Activated B cell treated with CpG ODN at 0.5 μM for 24 hours (primary cell): ENCODE data around the gene CAPNS2. TPM values are rescaled to one million over a fixed set of nuclear protein-coding genes. Genes with fewer than 3 reads are reported as not detected.

Experiments
- ATAC-seq: fragments of 200-7000 bp; cut with Tn5 transposase; one replicate; pipeline ENCODE4 v1.10.0; 2021; ENCODE audit warnings: low read depth, mild to moderate bottlenecking, moderate library complexity
- CTCF ChIA-PET: fragments of 350-600 bp; sonication (Branson Sonifier 250); formaldehyde crosslinking; loops from one replicate; lab custom pipeline; 2021; ENCODE audit warnings: antibody characterized with exemption; lab: Charles Lee
- POLR2A ChIA-PET: fragments of 350-600 bp; sonication (Branson Sonifier 250); formaldehyde crosslinking; loops from one replicate; lab custom pipeline; 2021; ENCODE audit warnings: antibody characterized with exemption; lab: Charles Lee
- DNase-seq: peaks from one replicate; pipeline ENCODE4 v3.0.0; 2022
- H3K27ac Mint-ChIP-seq: one replicate; pipeline ENCODE4 v1.8.0; 2020; ENCODE audit warnings: mixed read lengths
- H3K27me3 Mint-ChIP-seq: one replicate; pipeline ENCODE4 v1.8.0; 2021; ENCODE audit warnings: mixed read lengths
- H3K36me3 Mint-ChIP-seq: one replicate; pipeline ENCODE4 v1.8.0; 2021; ENCODE audit warnings: low read depth, mixed read lengths
- H3K4me1 Mint-ChIP-seq: one replicate; pipeline ENCODE4 v1.8.0; 2021; ENCODE audit warnings: mixed read lengths
- H3K4me3 Mint-ChIP-seq: one replicate; pipeline ENCODE4 v1.8.0; 2020; ENCODE audit warnings: mild to moderate bottlenecking, mixed read lengths
- H3K9me3 Mint-ChIP-seq: one replicate; pipeline ENCODE4 v1.8.0; 2020; ENCODE audit warnings: mixed read lengths
- CTCF ChIP-seq: fragments of 200-600 bp; IDR thresholded peaks from one replicate; pipeline ENCODE4 v1.8.0; 2022; ENCODE audit warnings: antibody characterized with exemption, mild to moderate bottlenecking
- intact Hi-C: fragments of 100-400 bp; cut with micrococcal nuclease; formaldehyde crosslinking; loops from one replicate; pipeline ENCODE4 v1.15.1; 2024
- total RNA-seq: library from RNA; stranded (reverse); gene quantifications from 2 replicates; pipeline ENCODE4 v1.2.3, GENCODE V29; 2022

Gene CAPNS2
- total RNA-seq, 1 donor from 2014 or later, result not detected

GRCh38 chr16:55563797-55564196 is 2.7 kb upstream of the CAPNS2 start:
- DNase-seq (no peak), ATAC-seq (no peak)
- no peak overlapping the region for H3K27ac Mint-ChIP-seq
- H3K4me3 Mint-ChIP-seq, result no peak overlapping the region
- TF ChIP-seq CTCF, result no peak
- H3K9me3 Mint-ChIP-seq, result no peaks in the 10 kb centered on the region
- H3K4me1 Mint-ChIP-seq, result no peaks in the 10 kb centered on the region
- CTCF ChIA-PET, result no interaction called here
- peaks cover 5% of the 10 kb centered on the region for H3K27me3 Mint-ChIP-seq
- no peaks in the 10 kb centered on the region for H3K36me3 Mint-ChIP-seq
- intact Hi-C loops, result no loop called here
- POLR2A ChIA-PET, result no interaction called here

- ChIA-PET POLR2A (no interaction called here), CTCF (no interaction called here)
- no peak overlapping the region for H3K4me3 Mint-ChIP-seq
- ATAC-seq (no peak), DNase-seq (no peak)
- H3K27ac Mint-ChIP-seq, result no peak overlapping the region
- no peaks in the 10 kb centered on the region for H3K4me1 Mint-ChIP-seq
- H3K9me3 Mint-ChIP-seq, result no peaks in the 10 kb centered on the region
- H3K36me3 Mint-ChIP-seq, result no peaks in the 10 kb centered on the region
- TF ChIP-seq CTCF, result no peak
- H3K27me3 Mint-ChIP-seq, result peaks cover 5% of the 10 kb centered on the region
- intact Hi-C loops, result no loop called here
These were observed 1.4 kb upstream of the CAPNS2 start for GRCh38 chr16:55565086-55565485.

- intact Hi-C loops, result no loop called here
- peaks cover 5% of the 10 kb centered on the region for H3K27me3 Mint-ChIP-seq
- DNase-seq (no peak), ATAC-seq (no peak)
- H3K4me1 Mint-ChIP-seq, result no peaks in the 10 kb centered on the region
- ChIA-PET POLR2A (no interaction called here), CTCF (no interaction called here)
- no peak overlapping the region for H3K4me3 Mint-ChIP-seq
- TF ChIP-seq CTCF, result no peak
- no peaks in the 10 kb centered on the region for H3K36me3 Mint-ChIP-seq
- H3K27ac Mint-ChIP-seq, result no peak overlapping the region
- H3K9me3 Mint-ChIP-seq, result no peaks in the 10 kb centered on the region
These were observed 898 bp downstream of the CAPNS2 start for GRCh38 chr16:55567382-55567781.

GRCh38 chr16:55568207-55568606 is 1.7 kb downstream of the CAPNS2 start:
- Mint-ChIP-seq H3K27me3 (peaks cover 5% of the 10 kb centered on the region), H3K27ac (no peak overlapping the region), H3K9me3 (no peaks in the 10 kb centered on the region), H3K4me1 (no peaks in the 10 kb centered on the region), H3K36me3 (no peaks in the 10 kb centered on the region), H3K4me3 (no peak overlapping the region)
- DNase-seq (no peak), ATAC-seq (no peak)
- ChIA-PET CTCF (no interaction called here), POLR2A (no interaction called here)
- intact Hi-C loops, result no loop called here
- TF ChIP-seq CTCF, result no peak

GRCh38 chr16:55569025-55569424 is 2.5 kb downstream of the CAPNS2 start:
- Mint-ChIP-seq H3K4me3 (no peak overlapping the region), H3K4me1 (no peaks in the 10 kb centered on the region), H3K9me3 (no peaks in the 10 kb centered on the region), H3K27ac (no peak overlapping the region), H3K36me3 (no peaks in the 10 kb centered on the region), H3K27me3 (peaks cover 4% of the 10 kb centered on the region)
- ATAC-seq (no peak), DNase-seq (no peak)
- ChIA-PET POLR2A (no interaction called here), CTCF (no interaction called here)
- intact Hi-C loops, result no loop called here
- TF ChIP-seq CTCF, result no peak
